SH-SY5Y (cell line): ENCODE measurements around the gene RPS15A.

Experiments used
- GATA2 ChIP-seq: IDR thresholded peaks from 2 replicates; pipeline ENCODE4 v1.6.1; 2011; ENCODE audit warnings: mild to moderate bottlenecking, low read depth, low read length
- GATA3 ChIP-seq: IDR thresholded peaks from 2 replicates; pipeline ENCODE4 v1.6.1; 2011; ENCODE audit warnings: low read depth, mild to moderate bottlenecking, low read length, moderate library complexity

GRCh38 chr16:18805257-18805773 lies 15.2 kb upstream of the RPS15A start:
- TF ChIP-seq GATA2 (no peak), GATA3 (no peak)
